ENCODE measurements around the gene ABHD14A. TPM values are rescaled to one million over a fixed set of nuclear protein-coding genes. Genes with fewer than 3 reads are reported as not detected.

The ABHD14A gene
- total RNA-seq, 1 donor from 2014 or later: 12.2 TPM

DNA sequence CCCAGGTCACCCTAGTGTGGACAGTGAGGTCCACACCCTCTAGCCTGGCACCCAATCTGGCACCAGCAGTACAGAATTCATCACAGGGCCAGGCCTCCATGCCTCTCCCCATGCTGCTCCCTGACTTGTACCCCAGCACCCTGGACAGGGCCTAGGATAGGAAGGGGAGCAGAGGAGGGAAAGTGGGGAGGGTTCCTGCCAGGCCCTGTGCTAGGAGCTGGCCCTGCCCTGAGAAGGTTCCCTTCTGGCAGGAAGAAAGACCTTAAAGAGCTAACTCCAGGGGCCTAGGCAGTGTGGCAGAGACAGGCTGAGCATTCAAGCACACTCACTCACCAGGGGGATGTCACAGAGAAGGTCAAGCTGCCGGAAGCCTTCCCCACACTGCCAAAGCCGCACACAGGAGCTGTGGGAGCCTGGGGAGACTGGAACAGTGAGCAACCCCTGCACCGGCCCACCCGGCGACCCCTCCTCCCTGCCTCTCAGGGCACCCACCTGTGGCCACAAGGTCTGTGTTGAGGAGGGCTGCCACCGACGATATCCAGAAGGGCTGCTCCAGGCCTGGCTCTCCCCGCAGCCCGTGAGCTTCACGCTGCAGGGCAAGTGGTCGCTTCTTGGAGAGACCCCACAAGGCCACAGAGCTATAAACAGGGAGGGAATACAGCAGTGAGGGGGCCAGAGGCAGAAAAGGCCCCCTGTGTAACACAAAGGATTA, 40.6 kb upstream of the ABHD14A start:
- no peak overlapping the region for H3K27ac Mint-ChIP-seq (ENCODE audit: unreplicated experiment)
- TF ChIP-seq CTCF (IDR thresholded peaks at IDR 0.05): no peak
- peak; percentile 78 for DNase-seq (ENCODE audit: extremely low spot score, unreplicated experiment)
- no peaks in the 10 kb centered on the region for H3K9me3 Mint-ChIP-seq (ENCODE audit: unreplicated experiment)
- peaks cover 32% of the 10 kb centered on the region for H3K36me3 Mint-ChIP-seq (ENCODE audit: unreplicated experiment)
- H3K4me3 Mint-ChIP-seq (ENCODE audit: unreplicated experiment): no peak overlapping the region
- no peaks in the 10 kb centered on the region for H3K27me3 Mint-ChIP-seq (ENCODE audit: unreplicated experiment)
- H3K4me1 Mint-ChIP-seq (ENCODE audit: unreplicated experiment): no peaks in the 10 kb centered on the region

GRCh38 chr3:51934991-51935885, 39.6 kb upstream of the ABHD14A start:
- no peak for TF ChIP-seq CTCF (IDR thresholded peaks at IDR 0.05)
- Mint-ChIP-seq H3K36me3 (ENCODE audit: unreplicated experiment) (peaks cover 32% of the 10 kb centered on the region), H3K27me3 (ENCODE audit: unreplicated experiment) (no peaks in the 10 kb centered on the region), H3K27ac (ENCODE audit: unreplicated experiment) (no peak overlapping the region), H3K9me3 (ENCODE audit: unreplicated experiment) (no peaks in the 10 kb centered on the region), H3K4me3 (ENCODE audit: unreplicated experiment) (no peak overlapping the region), H3K4me1 (ENCODE audit: unreplicated experiment) (peaks cover 2% of the 10 kb centered on the region)
- DNase-seq (ENCODE audit: extremely low spot score, unreplicated experiment): peak; percentile 81

- Mint-ChIP-seq H3K27me3 (ENCODE audit: unreplicated experiment) (no peaks in the 10 kb centered on the region), H3K27ac (ENCODE audit: unreplicated experiment) (no peak overlapping the region), H3K4me3 (ENCODE audit: unreplicated experiment) (no peak overlapping the region), H3K9me3 (ENCODE audit: unreplicated experiment) (no peaks in the 10 kb centered on the region), H3K36me3 (ENCODE audit: unreplicated experiment) (peaks cover 32% of the 10 kb centered on the region), H3K4me1 (ENCODE audit: unreplicated experiment) (peaks cover 11% of the 10 kb centered on the region)
- DNase-seq (ENCODE audit: extremely low spot score, unreplicated experiment): peak; percentile 82
- TF ChIP-seq CTCF (IDR thresholded peaks at IDR 0.05): no peak
Measured at GRCh38 chr3:51935886-51936755, 38.7 kb upstream of the ABHD14A start.

DNA sequence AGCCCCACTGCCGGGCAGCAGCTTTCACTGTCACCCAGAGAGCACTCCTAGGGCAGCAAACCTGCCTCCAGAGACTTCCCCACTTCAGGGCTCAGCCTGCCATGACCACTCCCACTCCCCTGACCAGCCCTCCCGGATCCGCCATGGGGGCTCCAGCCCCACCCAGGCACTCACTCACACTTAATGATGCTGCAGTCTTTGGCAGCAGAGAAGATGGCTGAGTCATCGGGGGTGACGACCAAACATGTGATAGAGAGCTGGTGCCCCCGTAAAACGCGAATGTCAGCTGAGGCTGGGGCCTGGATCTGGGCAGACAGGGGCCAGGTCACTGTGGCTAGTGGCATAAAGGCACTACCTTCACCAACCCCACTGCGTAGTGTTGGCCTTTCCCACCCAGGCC, 37.9 kb upstream of the ABHD14A start:
- Mint-ChIP-seq H3K4me3 (ENCODE audit: unreplicated experiment) (no peak overlapping the region), H3K36me3 (ENCODE audit: unreplicated experiment) (peaks cover 30% of the 10 kb centered on the region), H3K9me3 (ENCODE audit: unreplicated experiment) (no peaks in the 10 kb centered on the region), H3K27ac (ENCODE audit: unreplicated experiment) (no peak overlapping the region), H3K4me1 (ENCODE audit: unreplicated experiment) (peaks cover 12% of the 10 kb centered on the region), H3K27me3 (ENCODE audit: unreplicated experiment) (no peaks in the 10 kb centered on the region)
- TF ChIP-seq CTCF (IDR thresholded peaks at IDR 0.05): no peak
- DNase-seq (ENCODE audit: extremely low spot score, unreplicated experiment): peak; percentile 72

Data from osteocyte (in vitro differentiated cells).